B cell (primary cell): ENCODE measurements around the gene SIX5. TPM values are rescaled to one million over a fixed set of nuclear protein-coding genes. Genes with fewer than 3 reads are reported as not detected.

Source experiments
- ATAC-seq: fragments of 200-7000 bp; cut with Tn5 transposase; one replicate; pipeline ENCODE4 v1.10.0; 2021; ENCODE audit warnings: low read depth, mild to moderate bottlenecking, moderate number of reproducible peaks, moderate library complexity
- CTCF ChIA-PET: fragments of 350-600 bp; sonication (Branson Sonifier 250); formaldehyde crosslinking; loops from one replicate; lab custom pipeline; 2021; ENCODE audit warnings: antibody characterized with exemption, inconsistent platforms; lab: Charles Lee
- POLR2A ChIA-PET: fragments of 350-600 bp; sonication (Branson Sonifier 250); formaldehyde crosslinking; loops from one replicate; lab custom pipeline; 2021; ENCODE audit warnings: antibody characterized with exemption; lab: Charles Lee
- DNase-seq: peaks from one replicate; pipeline ENCODE4 v3.0.0; 2013
- H2AFZ ChIP-seq: 2 replicates; pipeline ENCODE4 v1.6.1; 2012; ENCODE audit warnings: mild to moderate bottlenecking, low read depth, low read length; ENCODE audit not compliant: insufficient read depth, poor library complexity, severe bottlenecking
- H3K27ac ChIP-seq, 2 donors: 1 replicate in 1 of 2; 2 replicates in 1 of 2; pipeline ENCODE4 v1.5.1; 2012 to 2013; ENCODE audit warnings: low read length in 2 of 2, mild to moderate bottlenecking in 2 of 2, moderate library complexity in 1 of 2
- H3K27me3 ChIP-seq, 4 experiments: fragments of 200-600 bp in 1 of 4; sonication (generic) in 1 of 4; replicated peaks in 1 of 4; 1 replicate in 2 of 4; 2 replicates in 2 of 4; pipeline versions ENCODE4 v1.6.1 to v1.7.0; 2013 to 2016; ENCODE audit warnings: low read length in 3 of 4, mild to moderate bottlenecking in 2 of 4, mixed read lengths in 1 of 4, moderate library complexity in 1 of 4; ENCODE audit not compliant: insufficient read depth in 4 of 4, control insufficient read depth in 3 of 4; ENCODE audit errors: control extremely low read depth in 1 of 4
- H3K36me3 ChIP-seq, 2 experiments: replicated peaks in 1 of 2; 1 replicate in 1 of 2; 2 replicates in 1 of 2; pipeline versions ENCODE4 v1.6.1 to v1.7.1; 2013; ENCODE audit warnings: low read length in 1 of 2; ENCODE audit not compliant: insufficient read depth in 2 of 2, control insufficient read depth in 1 of 2; ENCODE audit errors: control extremely low read depth in 1 of 2, extremely low read depth in 1 of 2
- H3K4me1 ChIP-seq, 2 donors: fragments of 200-600 bp in 1 of 2; sonication (generic) in 1 of 2; 1 replicate in 1 of 2; 2 replicates in 1 of 2; pipeline versions ENCODE4 v1.5.1 to v1.6.1; 2013 to 2017; ENCODE audit warnings: low read length in 2 of 2; ENCODE audit not compliant: control insufficient read depth in 2 of 2, insufficient read depth in 2 of 2
- H3K4me2 ChIP-seq: replicated peaks from 2 replicates; pipeline ENCODE3; 2012; ENCODE audit warnings: mild to moderate bottlenecking, low read depth, low read length; ENCODE audit not compliant: poor library complexity, severe bottlenecking
- H3K4me3 ChIP-seq, 5 experiments: fragments of 200-600 bp in 1 of 5; sonication (generic) in 1 of 5; 1 replicate in 3 of 5; 2 replicates in 2 of 5; pipeline versions ENCODE4 v1.5.1 to v1.7.0; 2011 to 2016; ENCODE audit warnings: low read length in 4 of 5, mild to moderate bottlenecking in 4 of 5, low read depth in 2 of 5, control low read depth in 1 of 5, moderate library complexity in 1 of 5; ENCODE audit not compliant: insufficient read depth in 1 of 5; ENCODE audit errors: control extremely low read depth in 1 of 5, extremely low read depth in 1 of 5
- H3K79me2 ChIP-seq: fragments of 200-600 bp; sonication (generic); one replicate; pipeline ENCODE4 v1.6.0; 2016; ENCODE audit warnings: low read length; ENCODE audit not compliant: control insufficient read depth, insufficient read depth
- H3K9ac ChIP-seq: fragments of 200-600 bp; sonication (generic); 2 replicates; pipeline ENCODE4 v1.6.1; 2017; ENCODE audit warnings: mild to moderate bottlenecking, low read length, moderate library complexity
- H3K9me3 ChIP-seq, 3 donors: one replicate each; pipeline versions ENCODE4 v1.6.1 to v1.7.1; 2013; ENCODE audit warnings: low read length in 2 of 3; ENCODE audit not compliant: control insufficient read depth in 2 of 3, insufficient read depth in 1 of 3; ENCODE audit errors: control extremely low read depth in 1 of 3
- H4K20me1 ChIP-seq: 2 replicates; pipeline ENCODE4 v1.6.0; 2012; ENCODE audit warnings: mild to moderate bottlenecking, low read length; ENCODE audit not compliant: insufficient read depth, control insufficient read depth, poor library complexity, severe bottlenecking
- H3K27ac Mint-ChIP-seq: one replicate; pipeline ENCODE4 v1.8.0; 2021; ENCODE audit warnings: mixed read lengths
- H3K27me3 Mint-ChIP-seq: one replicate; pipeline ENCODE4 v1.8.0; 2021; ENCODE audit warnings: mixed read lengths
- H3K4me1 Mint-ChIP-seq: one replicate; pipeline ENCODE4 v1.8.0; 2021; ENCODE audit warnings: mixed read lengths
- H3K4me3 Mint-ChIP-seq: one replicate; pipeline ENCODE4 v1.8.0; 2021; ENCODE audit warnings: mixed read lengths
- H3K9me3 Mint-ChIP-seq: one replicate; pipeline ENCODE4 v1.8.0; 2022; ENCODE audit warnings: mixed read lengths; ENCODE audit not compliant: insufficient read depth
- EZH2 ChIP-seq: IDR thresholded peaks from 2 replicates; pipeline ENCODE4 v1.6.1; 2012; ENCODE audit warnings: borderline replicate concordance, low read depth, mild to moderate bottlenecking, moderate library complexity, low read length; ENCODE audit not compliant: insufficient read depth, poor library complexity, severe bottlenecking
- WGBS: methylation state at CpG from one replicate; pipeline ENCODE4 v1.1.5; 2013; ENCODE audit warnings: missing lambda C conversion rate; ENCODE audit not compliant: insufficient coverage; 5-methylcytosine and 5-hydroxymethylcytosine counted together
- intact Hi-C: fragments of 100-400 bp; cut with micrococcal nuclease; formaldehyde crosslinking; loops from one replicate; pipeline ENCODE4 v1.10.0; 2022
- polyA plus RNA-seq: library from polyadenylated mRNA; depleted of rRNA; stranded (reverse); fragments of >200 nt; gene quantifications from 2 replicates; pipeline ENCODE4 v1.2.3, GENCODE V29; 2012
- total RNA-seq, 2 donors: library from RNA; stranded (reverse); fragments of 120-200 nt in 1 of 2; gene quantifications; 1 replicate in 1 of 2; 2 replicates in 1 of 2; pipeline versions ENCODE4 v1.2.3 to v1.2.4, GENCODE V29; 2013 to 2022
- TF ChIP-seq, protein P1 (sequence below): fragments of 200-600 bp; IDR thresholded peaks from one replicate; pipeline ENCODE4 v1.8.0; 2022; ENCODE audit warnings: antibody characterized with exemption, mild to moderate bottlenecking

Gene SIX5
- total and polyA plus RNA-seq, 2 donors (not counting 1 experiment from before 2014, with no cell fraction given), result 1.4 to 2.1 TPM

DNA sequence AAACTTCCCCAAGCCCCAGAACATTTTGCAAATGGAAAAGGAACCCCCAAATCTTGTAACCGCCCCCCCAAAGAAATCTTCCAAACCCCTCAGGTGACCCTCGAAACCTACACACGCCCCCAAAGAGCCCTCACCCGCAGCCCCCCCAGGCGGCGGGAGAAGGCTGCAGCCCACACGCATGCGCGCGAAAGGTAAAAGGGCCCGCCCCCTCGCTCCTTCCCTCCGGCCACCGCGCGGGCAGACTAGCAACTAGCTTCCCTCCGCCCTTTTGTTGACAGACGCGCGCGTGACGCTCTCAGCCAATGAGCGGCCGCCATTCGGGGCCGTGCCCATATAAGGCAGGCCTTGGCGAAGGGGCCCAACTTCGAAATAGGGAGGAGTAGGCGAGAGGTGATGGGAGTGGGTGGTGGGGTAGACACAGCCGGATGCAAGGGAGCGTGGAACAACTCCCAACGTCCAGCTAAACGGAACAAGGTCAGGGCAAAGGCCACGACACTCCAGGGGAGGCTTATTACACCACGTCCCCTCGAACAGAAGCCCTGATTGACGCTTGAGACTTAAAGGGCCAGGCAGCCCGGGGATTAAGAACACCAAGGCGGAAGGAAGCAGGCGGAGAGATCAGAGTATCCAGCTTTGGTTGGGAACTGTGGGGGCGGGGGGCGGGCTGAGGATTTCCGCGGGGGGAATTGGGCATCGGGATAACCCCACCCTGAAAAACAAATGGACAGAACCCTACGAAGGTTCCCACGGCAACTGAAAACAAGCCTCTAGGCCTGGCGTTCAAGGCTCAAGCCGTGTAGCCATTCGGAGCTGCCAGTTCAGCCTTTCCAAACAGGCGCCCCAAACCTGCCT lies 51.7 kb downstream of the SIX5 start:
- under 1% methylated on average over 31 of the region's 51 CpGs for WGBS
- intact Hi-C loops, result loop anchor here (1.0 to 5.0 kb wide), 7 partner anchors 13 to 311 kb away; partner anchors contain the start of genes DMWD, FBXO46, OPA3 and POLR1G
- peak; percentile 95 for ATAC-seq

More for the DNA sequence above, 51.7 kb downstream of the SIX5 start:
- H3K9me3 Mint-ChIP-seq, result no peaks in the 10 kb centered on the region
- peaks cover 0 to 3% (median 0%) of the 10 kb centered on the region in 3 donors for H3K9me3 ChIP-seq
- H3K27ac ChIP-seq, result peak overlapping the region; percentile 76 to 94
- H3K4me1 ChIP-seq, result peaks cover 18 to 25% of the 10 kb centered on the region in 2 donors
- H3K4me3 Mint-ChIP-seq, result peak overlapping the region; percentile 91
- H3K27me3 ChIP-seq, result no peaks in the 10 kb centered on the region
- H4K20me1 ChIP-seq, result peaks cover 26% of the 10 kb centered on the region
- no peaks in the 10 kb centered on the region for H3K27me3 Mint-ChIP-seq
- DNase-seq, result peak; percentile 97
- H3K4me3 ChIP-seq, result peak overlapping the region; percentile 76 to 93 (median 82)
- peak overlapping the region; percentile 75 for H2AFZ ChIP-seq
- CTCF ChIA-PET, result interaction anchor here (0.6 to 5.0 kb wide), 10 partner anchors 9 to 76 kb away, joined by 3 to 57 read pairs (median 3); partner anchors contain the start of genes FBXO46, QPCTL, SIX5 and SNRPD2
- TF ChIP-seq, protein P1, sequence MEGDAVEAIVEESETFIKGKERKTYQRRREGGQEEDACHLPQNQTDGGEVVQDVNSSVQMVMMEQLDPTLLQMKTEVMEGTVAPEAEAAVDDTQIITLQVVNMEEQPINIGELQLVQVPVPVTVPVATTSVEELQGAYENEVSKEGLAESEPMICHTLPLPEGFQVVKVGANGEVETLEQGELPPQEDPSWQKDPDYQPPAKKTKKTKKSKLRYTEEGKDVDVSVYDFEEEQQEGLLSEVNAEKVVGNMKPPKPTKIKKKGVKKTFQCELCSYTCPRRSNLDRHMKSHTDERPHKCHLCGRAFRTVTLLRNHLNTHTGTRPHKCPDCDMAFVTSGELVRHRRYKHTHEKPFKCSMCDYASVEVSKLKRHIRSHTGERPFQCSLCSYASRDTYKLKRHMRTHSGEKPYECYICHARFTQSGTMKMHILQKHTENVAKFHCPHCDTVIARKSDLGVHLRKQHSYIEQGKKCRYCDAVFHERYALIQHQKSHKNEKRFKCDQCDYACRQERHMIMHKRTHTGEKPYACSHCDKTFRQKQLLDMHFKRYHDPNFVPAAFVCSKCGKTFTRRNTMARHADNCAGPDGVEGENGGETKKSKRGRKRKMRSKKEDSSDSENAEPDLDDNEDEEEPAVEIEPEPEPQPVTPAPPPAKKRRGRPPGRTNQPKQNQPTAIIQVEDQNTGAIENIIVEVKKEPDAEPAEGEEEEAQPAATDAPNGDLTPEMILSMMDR, result no peak
- no peak for TF ChIP-seq EZH2
- H3K9ac ChIP-seq, result peak overlapping the region; percentile 77
- H3K4me2 ChIP-seq, result peak overlapping the region; percentile 82
- H3K79me2 ChIP-seq, result peaks cover 88% of the 10 kb centered on the region
- H3K36me3 ChIP-seq, result peaks cover 0 to 14% of the 10 kb centered on the region in 2 experiments
- peaks cover 39% of the 10 kb centered on the region for H3K4me1 Mint-ChIP-seq
- H3K27ac Mint-ChIP-seq, result peak overlapping the region; percentile 97
- POLR2A ChIA-PET, result interaction anchor here (0.6 to 2.4 kb wide), 12 partner anchors 9 to 259 kb away, joined by 3 to 41 read pairs (median 4); partner anchors contain the start of genes DMWD, FBXO46, QPCTL and SIX5
